Neuronal stem cell (in vitro differentiated cells): Measurements from ENCODE around the gene PTCD2. TPM values are rescaled to one million over a fixed set of nuclear protein-coding genes. Genes with fewer than 3 reads are reported as not detected.

ENCODE experiments used
- DNase-seq: peaks from one replicate; pipeline ENCODE4 v3.0.0-alpha.2; 2013; ENCODE audit warnings: low spot score
- H2AFZ ChIP-seq: one replicate; pipeline ENCODE4 v1.6.1; 2013; ENCODE audit warnings: mild to moderate bottlenecking, low read length, inconsistent platforms
- H2AK5ac ChIP-seq: 2 replicates; pipeline ENCODE4 v1.6.1; 2013; ENCODE audit warnings: low read depth, mild to moderate bottlenecking, inconsistent platforms, low read length, moderate library complexity, mixed read lengths
- H2BK120ac ChIP-seq: 2 replicates; pipeline ENCODE4 v1.6.1; 2013; ENCODE audit warnings: low read depth, mild to moderate bottlenecking, inconsistent platforms, low read length, moderate library complexity, mixed read lengths
- H2BK12ac ChIP-seq: one replicate; pipeline ENCODE4 v1.6.1; 2013; ENCODE audit warnings: low read length, inconsistent platforms
- H2BK15ac ChIP-seq: 2 replicates; pipeline ENCODE4 v1.6.1; 2013; ENCODE audit warnings: mild to moderate bottlenecking, low read length, inconsistent platforms, mixed read lengths
- H2BK5ac ChIP-seq: one replicate; pipeline ENCODE4 v1.6.1; 2013; ENCODE audit warnings: inconsistent platforms, mild to moderate bottlenecking, low read length, moderate library complexity
- H3K14ac ChIP-seq: one replicate; pipeline ENCODE4 v1.6.1; 2013; ENCODE audit warnings: low read length, inconsistent platforms
- H3K18ac ChIP-seq: 2 replicates; pipeline ENCODE4 v1.6.1; 2013; ENCODE audit warnings: low read length, inconsistent platforms
- H3K23ac ChIP-seq: 2 replicates; pipeline ENCODE4 v1.6.1; 2013; ENCODE audit warnings: low read depth, mild to moderate bottlenecking, mixed read lengths, low read length, inconsistent platforms; ENCODE audit not compliant: poor library complexity
- H3K27ac ChIP-seq: replicated peaks from 3 replicates; pipeline ENCODE4 v1.5.1; 2013; ENCODE audit warnings: low read length, inconsistent platforms
- H3K27me3 ChIP-seq, 3 experiments: 2 replicates each; pipeline ENCODE4 v1.6.1; 2013; ENCODE audit warnings: low read length in 3 of 3, mild to moderate bottlenecking in 2 of 3, inconsistent platforms in 1 of 3, low read depth in 1 of 3, mixed read lengths in 1 of 3, moderate library complexity in 1 of 3; ENCODE audit not compliant: control insufficient read depth in 3 of 3, insufficient read depth in 3 of 3
- H3K36me3 ChIP-seq, 2 donors: replicated peaks in 1 of 2; 2 replicates each; pipeline ENCODE4 v1.6.1; 2013; ENCODE audit warnings: low read length in 2 of 2; ENCODE audit not compliant: control insufficient read depth in 2 of 2, insufficient read depth in 2 of 2
- H3K4ac ChIP-seq: 2 replicates; pipeline ENCODE4 v1.6.1; 2013; ENCODE audit warnings: inconsistent platforms, mild to moderate bottlenecking, low read length, moderate library complexity
- H3K4me1 ChIP-seq, 2 donors: 1 replicate in 1 of 2; 2 replicates in 1 of 2; pipeline ENCODE4 v1.6.1; 2013; ENCODE audit warnings: low read length in 2 of 2, low read depth in 1 of 2; ENCODE audit not compliant: control insufficient read depth in 2 of 2, insufficient read depth in 1 of 2
- H3K4me2 ChIP-seq: one replicate; pipeline ENCODE4 v1.6.1; 2013; ENCODE audit warnings: mild to moderate bottlenecking, low read length, inconsistent platforms; ENCODE audit not compliant: insufficient read depth, poor library complexity, severe bottlenecking
- H3K4me3 ChIP-seq, 2 donors: 2 replicates each; pipeline ENCODE4 v1.5.1; 2013; ENCODE audit warnings: low read length in 2 of 2, mild to moderate bottlenecking in 2 of 2, inconsistent platforms in 1 of 2, moderate library complexity in 1 of 2
- H3K79me1 ChIP-seq: one replicate; pipeline ENCODE4 v1.6.1; 2013; ENCODE audit warnings: low read depth, mild to moderate bottlenecking, inconsistent platforms, low read length, moderate library complexity
- H3K9ac ChIP-seq: one replicate; pipeline ENCODE4 v1.6.1; 2013; ENCODE audit warnings: mild to moderate bottlenecking, low read depth, low read length, inconsistent platforms; ENCODE audit not compliant: poor library complexity
- H3K9me3 ChIP-seq, 2 donors: replicated peaks in 1 of 2; 2 replicates each; pipeline versions ENCODE3 to v1.6.1; 2013; ENCODE audit warnings: low read length in 2 of 2, mild to moderate bottlenecking in 2 of 2, inconsistent platforms in 1 of 2, low read depth in 1 of 2, mixed read lengths in 1 of 2, moderate library complexity in 1 of 2; ENCODE audit not compliant: control insufficient read depth in 2 of 2, insufficient read depth in 1 of 2
- H4K8ac ChIP-seq: one replicate; pipeline ENCODE4 v1.6.1; 2013; ENCODE audit warnings: low read depth, mild to moderate bottlenecking, inconsistent platforms, low read length, moderate library complexity
- H4K91ac ChIP-seq: one replicate; pipeline ENCODE4 v1.6.1; 2013; ENCODE audit warnings: low read length, low read depth, mild to moderate bottlenecking, inconsistent platforms; ENCODE audit not compliant: poor library complexity
- WGBS, 2 donors: extraction: QIAGEN DNeasy Blood & Tissue Kit; methylation state at CpG; one replicate each; pipeline ENCODE4 v1.1.7; 2013; ENCODE audit warnings: missing lambda C conversion rate in 2 of 2, mixed read lengths in 1 of 2; ENCODE audit not compliant: insufficient read length in 2 of 2, insufficient replicate concordance in 1 of 2; ENCODE audit errors: extremely low coverage in 2 of 2; 5-methylcytosine and 5-hydroxymethylcytosine counted together
- polyA plus RNA-seq, 2 experiments: library from polyadenylated mRNA; stranded (reverse); fragments of 200-250 nt; gene quantifications; one replicate each; pipeline ENCODE4 v1.2.3, GENCODE V29; 2013

PTCD2 gene
- polyA plus RNA-seq (2013, experiment 1 of 2): 5.3 TPM
- 5.9 TPM for polyA plus RNA-seq (2013, experiment 2 of 2)

- Histone ChIP-seq H2AK5ac (no peak within 1 kb of the TSS), H3K4ac (no peak within 1 kb of the TSS), H3K4me1 (no peaks in the 10 kb centered on the region), H3K79me1 (no peaks in the 10 kb centered on the region), H3K14ac (peak within 1 kb of the TSS; percentile 49), H2AFZ (peak within 1 kb of the TSS; percentile 89), H3K27ac (peak within 1 kb of the TSS; percentile 70), H4K91ac (no peak within 1 kb of the TSS), H3K9ac (peak within 1 kb of the TSS; percentile 85), H4K8ac (no peak within 1 kb of the TSS), H2BK15ac (no peak within 1 kb of the TSS), H3K36me3 (peaks cover 0 to 54% of the 10 kb centered on the region in 2 donors), H3K4me3 (peak within 1 kb of the TSS; percentile 83 to 96), H3K9me3 (no peaks in the 10 kb centered on the region), H2BK12ac (no peak within 1 kb of the TSS), H3K23ac (peak within 1 kb of the TSS; percentile 81), H2BK5ac (no peak within 1 kb of the TSS), H3K27me3 (no peaks in the 10 kb centered on the region), H2BK120ac (no peak within 1 kb of the TSS), H3K4me2 (peak within 1 kb of the TSS; percentile 56), H3K18ac (peak within 1 kb of the TSS; percentile 97)
- WGBS, 2 donors: no CpG with 5 or more reads among the region's 40 CpGs
- peak; percentile 97 for DNase-seq
Measured at GRCh38 chr5:72319976-72320752, at the start of gene PTCD2, which contains the start of gene MRPS27. Gene PTCD2, plus strand, starts transcription at chr5:72320373. Its CDS starts 10 bp downstream, at chr5:72320383. Gene MRPS27, minus strand, starts transcription at chr5:72320240. Its CDS starts 19 bp downstream, at chr5:72320221.

DNA sequence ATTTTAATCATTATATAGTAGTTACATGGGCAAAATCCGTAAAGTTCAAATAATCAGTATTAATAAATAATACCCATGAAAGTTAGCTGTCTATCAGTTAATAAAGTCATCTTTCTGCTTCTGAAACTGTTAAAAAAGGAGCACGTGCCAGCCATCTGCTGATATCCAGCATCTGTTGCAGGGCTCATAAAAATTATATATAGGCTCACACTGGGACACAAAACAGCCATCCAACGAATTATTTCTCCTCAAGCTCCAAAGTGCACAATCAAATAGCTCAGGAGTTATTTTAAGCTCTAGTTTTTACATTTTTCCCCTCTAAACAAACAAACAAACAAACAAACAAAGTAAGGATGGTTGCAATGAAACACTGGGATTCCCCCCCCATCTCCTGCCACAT, 48.5 kb upstream of the PTCD2 start:
- no peak overlapping the region for H2BK5ac ChIP-seq
- H3K9ac ChIP-seq: no peak overlapping the region
- peaks cover 2% of the 10 kb centered on the region for H3K79me1 ChIP-seq
- no CpG with 5 or more reads among the region's 3 CpGs for WGBS, 2 donors
- H3K36me3 ChIP-seq: peaks cover 2 to 11% of the 10 kb centered on the region in 2 donors
- no peak overlapping the region for H2AK5ac ChIP-seq
- no peak overlapping the region for H3K4me2 ChIP-seq
- no peak overlapping the region for H2BK120ac ChIP-seq
- H3K4ac ChIP-seq: no peak overlapping the region
- H2AFZ ChIP-seq: no peak overlapping the region
- no peaks in the 10 kb centered on the region for H3K4me1 ChIP-seq
- no peak overlapping the region for H4K91ac ChIP-seq
- no peak for DNase-seq
- H3K9me3 ChIP-seq: peaks cover 0 to 21% of the 10 kb centered on the region in 2 donors
- H3K23ac ChIP-seq: no peak overlapping the region
- H3K27ac ChIP-seq: no peak overlapping the region
- H4K8ac ChIP-seq: no peak overlapping the region
- H3K4me3 ChIP-seq: no peak overlapping the region
- H2BK12ac ChIP-seq: no peak overlapping the region
- no peak overlapping the region for H2BK15ac ChIP-seq
- H3K27me3 ChIP-seq: no peaks in the 10 kb centered on the region
- H3K18ac ChIP-seq: no peak overlapping the region
- H3K14ac ChIP-seq: no peak overlapping the region

DNA sequence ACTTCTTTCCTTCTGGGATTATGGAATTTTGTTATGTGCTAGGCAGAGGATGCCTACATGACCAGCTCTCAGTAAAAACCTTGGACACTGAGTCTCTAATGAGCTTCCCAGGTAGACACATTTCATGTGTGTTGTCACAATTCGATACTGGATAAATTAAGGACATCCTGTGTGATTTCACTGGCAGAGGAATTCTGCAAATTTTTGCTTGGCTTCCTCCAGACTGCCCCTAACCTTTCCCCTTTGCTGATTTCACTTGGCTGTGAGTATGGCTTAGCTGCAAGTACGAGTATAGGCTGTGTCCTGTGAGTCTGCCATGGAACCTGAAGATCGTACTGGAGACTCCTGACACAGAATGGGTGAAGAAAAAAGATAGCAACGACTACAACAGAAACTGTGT, 47.8 kb upstream of the PTCD2 start:
- no peak overlapping the region for H2AFZ ChIP-seq

GRCh38 chr5:72273547-72273946, 46.6 kb upstream of the PTCD2 start:
- Histone ChIP-seq H2BK15ac (no peak overlapping the region), H3K14ac (no peak overlapping the region), H3K4me1 (no peaks in the 10 kb centered on the region), H3K23ac (no peak overlapping the region), H3K4me3 (no peak overlapping the region), H2BK12ac (no peak overlapping the region), H4K91ac (no peak overlapping the region), H3K4me2 (no peak overlapping the region), H4K8ac (no peak overlapping the region), H3K27me3 (no peaks in the 10 kb centered on the region), H3K18ac (no peak overlapping the region), H3K4ac (no peak overlapping the region), H2AK5ac (no peak overlapping the region), H2BK5ac (no peak overlapping the region), H3K36me3 (peaks cover 2 to 18% of the 10 kb centered on the region in 2 donors), H2AFZ (no peak overlapping the region), H2BK120ac (no peak overlapping the region), H3K9me3 (peaks cover 2 to 28% of the 10 kb centered on the region in 2 donors), H3K79me1 (peaks cover 2% of the 10 kb centered on the region), H3K27ac (no peak overlapping the region), H3K9ac (no peak overlapping the region)
- no CpG with 5 or more reads among the region's 7 CpGs for WGBS, 2 donors
- no peak for DNase-seq

More for the DNA sequence above, 47.8 kb upstream of the PTCD2 start:
- Histone ChIP-seq H3K23ac (no peak overlapping the region), H2BK12ac (no peak overlapping the region), H2BK5ac (no peak overlapping the region), H3K18ac (no peak overlapping the region), H2AK5ac (no peak overlapping the region), H3K4me3 (no peak overlapping the region), H2BK15ac (no peak overlapping the region), H3K27me3 (no peaks in the 10 kb centered on the region), H3K4me1 (no peaks in the 10 kb centered on the region), H2BK120ac (no peak overlapping the region), H3K79me1 (peaks cover 2% of the 10 kb centered on the region), H3K9ac (no peak overlapping the region), H3K14ac (no peak overlapping the region), H3K4me2 (no peak overlapping the region), H4K91ac (no peak overlapping the region), H3K4ac (no peak overlapping the region), H3K9me3 (peaks cover 0 to 21% of the 10 kb centered on the region in 2 donors), H3K36me3 (peaks cover 2 to 11% of the 10 kb centered on the region in 2 donors), H3K27ac (no peak overlapping the region), H4K8ac (no peak overlapping the region)
- DNase-seq: no peak
- WGBS, 2 donors: no CpG with 5 or more reads among the region's 4 CpGs
